ENCODE measurements around the gene OST4.
"Not testable (repeated sequence)": the region's sequence is repeated elsewhere in the genome, so short reads cannot be mapped to it uniquely, and the experiment has no call there.

GRCh38 chr2:27110603-27111352 is 39.3 kb upstream of the OST4 start:
- TF ChIP-seq POLR2AphosphoS5, CTCF, POLR2A (IDR thresholded peaks at IDR 0.05): not testable (repeated sequence)
